ENCODE measurements around the gene DTWD1.

GRCh38 chr15:49650676-49651075 is 29.8 kb downstream of the DTWD1 start:
- TF ChIP-seq CTCF (tag by site-specific recombination; IDR thresholded peaks at IDR 0.05) (no peak), REPIN1 (tag by site-specific recombination; IDR thresholded peaks at IDR 0.05; ENCODE audit: low read depth) (no peak), ZBTB49 (tag by site-specific recombination; IDR thresholded peaks at IDR 0.05; ENCODE audit: low read depth) (no peak), TRIM28 (IDR thresholded peaks at IDR 0.05; ENCODE audit: borderline replicate concordance, low read length) (no peak), ZNF23 (tag by site-specific recombination; IDR thresholded peaks at IDR 0.05; ENCODE audit: borderline replicate concordance) (no peak)

Measured in HEK293 (cell line).